SK-N-SH treated with all-trans-retinoic acid at 6 μM for 48 hours (cell line): ENCODE data around the gene TNFSF11.
"Not testable (repeated sequence)": the region's sequence is repeated elsewhere in the genome, so short reads cannot be mapped to it uniquely, and the experiment has no call there.

Experiments used
- ATAC-seq: fragments of 200-7000 bp; cut with Tn5 transposase; 3 replicates; pipeline ENCODE4 v1.9.1; 2020; ENCODE audit warnings: mild to moderate bottlenecking, moderate library complexity
- ARNTL ChIP-seq: fragments of 450-650 bp; formaldehyde crosslinking; IDR thresholded peaks from 2 replicates; pipeline ENCODE4 v1.5.0; 2020; ENCODE audit warnings: low read depth, mild to moderate bottlenecking, moderate library complexity, borderline replicate concordance
- BACH2 ChIP-seq: fragments of 250-450 bp; sonication (Bioruptor Pico); IDR thresholded peaks from 2 replicates; pipeline ENCODE4 v1.9.0; 2021; ENCODE audit warnings: mild to moderate bottlenecking, borderline replicate concordance
- CREB5 ChIP-seq: fragments of 250-450 bp; sonication (Bioruptor Pico); IDR thresholded peaks from 2 replicates; pipeline ENCODE4 v1.5.1; 2020; ENCODE audit warnings: low read depth, mild to moderate bottlenecking, moderate library complexity
- ESRRG ChIP-seq: fragments of 250-450 bp; sonication (Bioruptor Pico); IDR thresholded peaks from 2 replicates; pipeline ENCODE4 v1.6.1; 2021; ENCODE audit warnings: mild to moderate bottlenecking
- GLIS3 ChIP-seq: fragments of 250-450 bp; sonication (Bioruptor Pico); IDR thresholded peaks from 2 replicates; pipeline ENCODE4 v1.5.0; 2020; ENCODE audit warnings: mild to moderate bottlenecking, moderate library complexity
- OSR1 ChIP-seq: fragments of 250-450 bp; sonication (Bioruptor Pico); IDR thresholded peaks from 2 replicates; pipeline ENCODE4 v1.8.0; 2022; ENCODE audit warnings: moderate library complexity, mild to moderate bottlenecking, inconsistent platforms
- PPARA ChIP-seq: fragments of 250-450 bp; sonication (Bioruptor Pico); IDR thresholded peaks from 2 replicates; pipeline ENCODE4 v1.5.0; 2020; ENCODE audit warnings: mild to moderate bottlenecking, borderline replicate concordance
- RARB ChIP-seq: fragments of 250-450 bp; sonication (Bioruptor Pico); IDR thresholded peaks from 2 replicates; pipeline ENCODE4 v1.8.0; 2021; ENCODE audit warnings: mild to moderate bottlenecking, moderate library complexity
- SNAI2 ChIP-seq: fragments of 250-450 bp; sonication (Bioruptor Pico); IDR thresholded peaks from 2 replicates; pipeline ENCODE4 v1.5.0; 2020; ENCODE audit warnings: mild to moderate bottlenecking, moderate library complexity
- TCF4 ChIP-seq: fragments of 250-450 bp; sonication (Bioruptor Pico); IDR thresholded peaks from 2 replicates; pipeline ENCODE4 v1.8.0; 2021; ENCODE audit warnings: mild to moderate bottlenecking, moderate library complexity, borderline replicate concordance
- TOX ChIP-seq: fragments of 250-450 bp; sonication (Bioruptor Pico); IDR thresholded peaks from 2 replicates; pipeline ENCODE4 v1.8.0; 2021; ENCODE audit warnings: mild to moderate bottlenecking, moderate library complexity, borderline replicate concordance
- ZFP3 ChIP-seq: fragments of 250-450 bp; sonication (Bioruptor Pico); IDR thresholded peaks from 2 replicates; pipeline ENCODE4 v1.5.0; 2020; ENCODE audit warnings: mild to moderate bottlenecking, moderate library complexity
- ZFP30 ChIP-seq: fragments of 450-650 bp; formaldehyde crosslinking; IDR thresholded peaks from 2 replicates; pipeline ENCODE4 v1.5.0; 2022; ENCODE audit warnings: mild to moderate bottlenecking, moderate library complexity
- ZNF565 ChIP-seq: fragments of 450-650 bp; formaldehyde crosslinking; conservative IDR thresholded peaks from 2 replicates; pipeline ENCODE4 v1.5.0; 2020; ENCODE audit warnings: low read depth, mild to moderate bottlenecking, moderate library complexity
- ZNF70 ChIP-seq: fragments of 450-650 bp; formaldehyde crosslinking; IDR thresholded peaks from 2 replicates; pipeline ENCODE4 v1.5.0; 2020; ENCODE audit warnings: mild to moderate bottlenecking, moderate library complexity
- ZNF8 ChIP-seq: fragments of 450-650 bp; formaldehyde crosslinking; IDR thresholded peaks from 2 replicates; pipeline ENCODE4 v1.5.0; 2020; ENCODE audit warnings: mild to moderate bottlenecking, moderate library complexity
- TF ChIP-seq, protein P1 (sequence below): fragments of 250-450 bp; sonication (Bioruptor Pico); IDR thresholded peaks from 2 replicates; pipeline ENCODE4 v1.5.0; 2020; ENCODE audit warnings: mild to moderate bottlenecking, moderate library complexity
- TF ChIP-seq, protein P2 (sequence below): fragments of 250-450 bp; sonication (Bioruptor Pico); IDR thresholded peaks from 2 replicates; pipeline ENCODE4 v1.8.0; 2020; ENCODE audit warnings: mild to moderate bottlenecking, moderate library complexity, borderline replicate concordance
- TF ChIP-seq, protein P3 (sequence below): fragments of 250-450 bp; sonication (Bioruptor Pico); IDR thresholded peaks from 2 replicates; pipeline ENCODE4 v1.5.1; 2021; ENCODE audit warnings: mild to moderate bottlenecking, moderate library complexity

Gene TNFSF11

DNA sequence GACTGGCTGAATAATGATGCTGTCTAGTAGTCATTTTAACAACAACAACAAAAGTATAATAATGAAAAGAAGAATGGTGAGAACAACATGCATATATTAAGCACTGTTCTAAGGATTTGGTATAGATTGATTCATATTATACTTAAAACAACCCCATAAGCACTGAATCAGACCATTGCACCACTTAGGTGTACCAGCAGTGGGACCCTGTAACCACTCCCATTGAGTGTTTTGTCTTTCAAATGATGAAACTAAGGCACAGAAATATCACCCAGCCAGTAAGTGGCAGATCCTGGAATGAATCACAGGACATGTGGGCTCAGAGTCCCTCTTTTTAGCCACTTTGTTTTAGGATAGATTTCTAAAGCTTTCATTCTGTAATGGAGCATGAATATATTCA is 14.9 kb upstream of the TNFSF11 start:
- no peak for ATAC-seq
- no peak for TF ChIP-seq TOX (CRISPR knock-in tag)

DNA sequence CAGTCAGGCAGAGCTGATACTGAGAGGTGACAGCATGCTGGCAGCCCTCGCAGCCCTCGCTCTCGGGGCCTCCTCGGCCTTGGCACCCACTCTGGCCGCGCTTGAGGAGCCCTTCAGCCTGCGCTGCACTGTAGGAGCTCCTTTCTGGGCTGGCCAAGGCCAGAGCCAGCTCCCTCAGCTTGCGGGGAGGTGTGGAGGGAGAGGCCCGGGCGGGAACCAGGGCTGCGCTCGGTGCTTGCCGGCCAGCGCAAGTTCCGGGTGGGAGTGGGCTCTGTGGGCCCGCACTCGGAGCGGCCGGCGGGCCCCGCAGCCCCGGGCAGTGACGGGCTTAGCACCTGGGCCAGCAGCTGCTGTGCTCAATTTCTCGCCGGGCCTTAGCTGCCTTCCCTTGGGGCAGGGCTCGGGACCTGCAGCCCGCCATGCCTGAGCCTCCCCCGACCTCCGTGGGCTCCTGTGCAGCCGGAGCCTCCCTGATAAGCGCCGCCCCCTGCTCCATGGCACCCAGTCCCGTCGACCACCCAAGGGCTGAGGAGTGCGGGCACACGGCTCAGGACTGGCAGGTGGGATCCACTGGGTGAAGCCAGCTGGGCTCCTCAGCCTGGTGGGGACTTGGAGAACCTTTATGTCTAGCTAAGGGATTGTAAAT is 14.3 kb upstream of the TNFSF11 start:
- ATAC-seq: not testable (repeated sequence)

GRCh38 chr13:42560320-42560719 is 13.6 kb upstream of the TNFSF11 start:
- ATAC-seq: not testable (repeated sequence)

DNA sequence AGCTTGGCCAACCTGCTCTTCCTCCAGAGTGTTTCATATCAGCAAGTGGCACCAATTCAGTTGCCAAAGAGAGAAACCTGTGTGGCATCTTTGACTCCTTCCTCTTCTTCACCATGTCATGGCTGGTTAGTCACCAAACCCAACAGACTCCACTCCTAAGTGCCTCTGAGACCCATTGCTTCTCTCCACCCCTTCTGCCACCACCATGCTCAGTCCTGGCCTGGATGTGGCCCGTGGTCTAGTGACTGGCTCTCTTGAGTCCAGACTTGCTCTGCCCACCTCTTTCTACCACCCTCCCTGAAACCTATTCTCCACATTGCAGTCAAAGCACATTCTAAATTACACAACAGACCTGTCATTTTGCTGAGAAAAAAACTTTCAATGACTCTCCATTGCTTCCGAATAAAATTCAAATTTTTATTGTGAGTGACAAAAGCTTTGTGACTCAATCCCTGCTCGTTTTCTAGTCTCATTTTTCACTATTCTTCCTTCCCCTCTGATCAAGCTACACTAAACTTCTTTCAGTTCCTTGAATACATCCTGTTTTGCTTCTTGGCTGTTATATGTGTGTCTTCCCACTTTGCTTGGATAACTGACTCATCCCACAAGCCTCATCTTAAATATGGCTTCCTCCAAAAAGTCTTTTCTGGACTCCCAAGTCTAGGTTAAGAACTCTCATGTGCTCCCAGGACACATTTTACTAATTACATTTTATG is 12.0 kb upstream of the TNFSF11 start:
- ATAC-seq: no peak
- no peak for TF ChIP-seq ZFP3
- no peak for TF ChIP-seq OSR1
- no peak for TF ChIP-seq RARB (CRISPR knock-in tag)
- TF ChIP-seq ZNF70 (CRISPR knock-in tag): no peak
- no peak for TF ChIP-seq ZFP30 (CRISPR knock-in tag)
- no peak for TF ChIP-seq GLIS3 (CRISPR knock-in tag)
- TF ChIP-seq, protein P1, sequence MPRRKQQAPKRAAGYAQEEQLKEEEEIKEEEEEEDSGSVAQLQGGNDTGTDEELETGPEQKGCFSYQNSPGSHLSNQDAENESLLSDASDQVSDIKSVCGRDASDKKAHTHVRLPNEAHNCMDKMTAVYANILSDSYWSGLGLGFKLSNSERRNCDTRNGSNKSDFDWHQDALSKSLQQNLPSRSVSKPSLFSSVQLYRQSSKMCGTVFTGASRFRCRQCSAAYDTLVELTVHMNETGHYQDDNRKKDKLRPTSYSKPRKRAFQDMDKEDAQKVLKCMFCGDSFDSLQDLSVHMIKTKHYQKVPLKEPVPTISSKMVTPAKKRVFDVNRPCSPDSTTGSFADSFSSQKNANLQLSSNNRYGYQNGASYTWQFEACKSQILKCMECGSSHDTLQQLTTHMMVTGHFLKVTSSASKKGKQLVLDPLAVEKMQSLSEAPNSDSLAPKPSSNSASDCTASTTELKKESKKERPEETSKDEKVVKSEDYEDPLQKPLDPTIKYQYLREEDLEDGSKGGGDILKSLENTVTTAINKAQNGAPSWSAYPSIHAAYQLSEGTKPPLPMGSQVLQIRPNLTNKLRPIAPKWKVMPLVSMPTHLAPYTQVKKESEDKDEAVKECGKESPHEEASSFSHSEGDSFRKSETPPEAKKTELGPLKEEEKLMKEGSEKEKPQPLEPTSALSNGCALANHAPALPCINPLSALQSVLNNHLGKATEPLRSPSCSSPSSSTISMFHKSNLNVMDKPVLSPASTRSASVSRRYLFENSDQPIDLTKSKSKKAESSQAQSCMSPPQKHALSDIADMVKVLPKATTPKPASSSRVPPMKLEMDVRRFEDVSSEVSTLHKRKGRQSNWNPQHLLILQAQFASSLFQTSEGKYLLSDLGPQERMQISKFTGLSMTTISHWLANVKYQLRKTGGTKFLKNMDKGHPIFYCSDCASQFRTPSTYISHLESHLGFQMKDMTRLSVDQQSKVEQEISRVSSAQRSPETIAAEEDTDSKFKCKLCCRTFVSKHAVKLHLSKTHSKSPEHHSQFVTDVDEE (CRISPR knock-in tag): no peak
- no peak for TF ChIP-seq CREB5 (CRISPR knock-in tag)
- TF ChIP-seq, protein P2, sequence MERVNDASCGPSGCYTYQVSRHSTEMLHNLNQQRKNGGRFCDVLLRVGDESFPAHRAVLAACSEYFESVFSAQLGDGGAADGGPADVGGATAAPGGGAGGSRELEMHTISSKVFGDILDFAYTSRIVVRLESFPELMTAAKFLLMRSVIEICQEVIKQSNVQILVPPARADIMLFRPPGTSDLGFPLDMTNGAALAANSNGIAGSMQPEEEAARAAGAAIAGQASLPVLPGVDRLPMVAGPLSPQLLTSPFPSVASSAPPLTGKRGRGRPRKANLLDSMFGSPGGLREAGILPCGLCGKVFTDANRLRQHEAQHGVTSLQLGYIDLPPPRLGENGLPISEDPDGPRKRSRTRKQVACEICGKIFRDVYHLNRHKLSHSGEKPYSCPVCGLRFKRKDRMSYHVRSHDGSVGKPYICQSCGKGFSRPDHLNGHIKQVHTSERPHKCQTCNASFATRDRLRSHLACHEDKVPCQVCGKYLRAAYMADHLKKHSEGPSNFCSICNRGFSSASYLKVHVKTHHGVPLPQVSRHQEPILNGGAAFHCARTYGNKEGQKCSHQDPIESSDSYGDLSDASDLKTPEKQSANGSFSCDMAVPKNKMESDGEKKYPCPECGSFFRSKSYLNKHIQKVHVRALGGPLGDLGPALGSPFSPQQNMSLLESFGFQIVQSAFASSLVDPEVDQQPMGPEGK (CRISPR knock-in tag): no peak
- TF ChIP-seq ZNF8: no peak
- no peak for TF ChIP-seq SNAI2 (CRISPR knock-in tag)
- TF ChIP-seq ARNTL: no peak
- no peak for TF ChIP-seq TOX (CRISPR knock-in tag)
- TF ChIP-seq, protein P3, sequence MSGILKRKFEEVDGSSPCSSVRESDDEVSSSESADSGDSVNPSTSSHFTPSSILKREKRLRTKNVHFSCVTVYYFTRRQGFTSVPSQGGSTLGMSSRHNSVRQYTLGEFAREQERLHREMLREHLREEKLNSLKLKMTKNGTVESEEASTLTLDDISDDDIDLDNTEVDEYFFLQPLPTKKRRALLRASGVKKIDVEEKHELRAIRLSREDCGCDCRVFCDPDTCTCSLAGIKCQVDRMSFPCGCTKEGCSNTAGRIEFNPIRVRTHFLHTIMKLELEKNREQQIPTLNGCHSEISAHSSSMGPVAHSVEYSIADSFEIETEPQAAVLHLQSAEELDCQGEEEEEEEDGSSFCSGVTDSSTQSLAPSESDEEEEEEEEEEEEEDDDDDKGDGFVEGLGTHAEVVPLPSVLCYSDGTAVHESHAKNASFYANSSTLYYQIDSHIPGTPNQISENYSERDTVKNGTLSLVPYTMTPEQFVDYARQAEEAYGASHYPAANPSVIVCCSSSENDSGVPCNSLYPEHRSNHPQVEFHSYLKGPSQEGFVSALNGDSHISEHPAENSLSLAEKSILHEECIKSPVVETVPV (CRISPR knock-in tag): no peak
- TF ChIP-seq PPARA: no peak
- no peak for TF ChIP-seq BACH2 (CRISPR knock-in tag)
- TF ChIP-seq, all 23 proteins: peak for 0

DNA sequence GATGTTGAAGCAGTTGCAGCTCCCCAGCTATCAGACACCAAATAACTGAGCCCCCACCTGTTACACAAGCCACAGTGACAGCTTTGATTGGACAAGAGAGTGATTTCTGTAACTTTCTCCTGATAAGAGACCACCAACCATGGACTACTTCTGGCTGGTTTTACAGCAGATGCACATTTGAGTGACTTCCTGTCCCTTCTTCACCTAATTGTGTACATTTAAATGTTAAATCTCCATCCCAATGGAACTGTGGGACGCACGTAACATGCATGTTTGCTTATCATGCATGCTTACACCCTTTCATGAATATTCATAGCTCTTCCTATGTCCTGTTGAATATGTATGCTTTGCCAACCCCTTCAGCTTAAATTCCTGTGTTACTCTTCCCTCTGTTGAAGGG is 6.0 kb upstream of the TNFSF11 start:
- no peak for TF ChIP-seq TOX (CRISPR knock-in tag)
- no peak for TF ChIP-seq TCF4 (CRISPR knock-in tag)
- TF ChIP-seq ESRRG (CRISPR knock-in tag): no peak
- TF ChIP-seq, protein P2 (CRISPR knock-in tag): no peak
- TF ChIP-seq ZFP3: no peak
- no peak for TF ChIP-seq ZNF565
- TF ChIP-seq RARB (CRISPR knock-in tag): no peak
- no peak for TF ChIP-seq ARNTL
- TF ChIP-seq, protein P3 (CRISPR knock-in tag): no peak
- TF ChIP-seq, protein P1 (CRISPR knock-in tag): no peak
- TF ChIP-seq BACH2 (CRISPR knock-in tag): no peak
- no peak for ATAC-seq
